ENCODE data around the gene OTOF. TPM values are rescaled to one million over a fixed set of nuclear protein-coding genes. Genes with fewer than 3 reads are reported as not detected.
"Not testable (repeated sequence)": the region's sequence is repeated elsewhere in the genome, so short reads cannot be mapped to it uniquely, and the experiment has no call there.

OTOF gene
- total and polyA plus RNA-seq, 5 donors: 0.15 to 0.25 (median 0.25) TPM; not detected in 2

GRCh38 chr2:26471766-26472706 is 5.9 kb downstream of the OTOF start:
- ATAC-seq: no peak

DNA sequence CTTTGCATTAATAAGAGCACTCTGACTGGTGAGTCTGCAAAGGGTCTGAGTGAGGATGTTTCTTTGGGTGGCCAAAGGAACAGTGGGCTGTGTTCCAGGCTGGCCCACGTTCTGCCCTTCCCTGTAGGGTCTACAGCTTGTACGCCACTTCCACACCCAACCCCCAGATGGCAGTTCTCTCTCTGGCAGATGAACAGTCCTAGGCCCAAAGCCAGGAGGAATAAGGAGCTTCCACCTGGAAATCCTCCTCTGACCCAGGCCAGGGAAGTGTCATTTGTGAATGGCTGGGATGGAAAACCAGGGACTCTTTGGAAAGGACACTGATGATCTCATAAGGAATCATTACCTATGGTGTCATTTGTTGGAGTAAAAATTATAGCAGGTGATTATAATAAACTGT is 6.6 kb downstream of the OTOF start:
- DNase-seq: no peak
- Histone ChIP-seq H3K9me3 (ENCODE audit: control insufficient read depth, low read length) (no peaks in the 10 kb centered on the region), H3K27ac (ENCODE audit: low read length) (no peak overlapping the region), H3K27me3 (ENCODE audit: control insufficient read depth, insufficient read depth) (no peaks in the 10 kb centered on the region), H3K4me1 (ENCODE audit: control insufficient read depth, insufficient read depth, low read length) (no peaks in the 10 kb centered on the region), H3K4me3 (ENCODE audit: low read length) (no peak overlapping the region)
- no peak for ATAC-seq
- intact Hi-C loops (cut with DNase I): loop anchor here in 1 of 4 donors (5.0 kb wide), 1 partner anchor 51 kb away; no protein-coding TSS in a partner anchor
- 35% methylated on average over 2 of the region's 2 CpGs for WGBS

More at GRCh38 chr2:26471766-26472706, 5.9 kb downstream of the OTOF start:
- intact Hi-C loops (cut with DNase I): loop anchor here in 1 of 4 donors (5.0 kb wide), 1 partner anchor 50 kb away; no protein-coding TSS in a partner anchor
- no peaks in the 10 kb centered on the region for H3K4me1 ChIP-seq (ENCODE audit: control insufficient read depth, insufficient read depth, low read length)
- WGBS: 84% methylated on average over 25 of the region's 25 CpGs
- no peak overlapping the region for H3K4me3 ChIP-seq (ENCODE audit: low read length)
- peak in 1 of 3 donors; percentile 25 for DNase-seq
- no peaks in the 10 kb centered on the region for H3K9me3 ChIP-seq (ENCODE audit: control insufficient read depth, low read length)
- no peaks in the 10 kb centered on the region for H3K27me3 ChIP-seq (ENCODE audit: control insufficient read depth, insufficient read depth)
- H3K27ac ChIP-seq (ENCODE audit: low read length): no peak overlapping the region

DNA sequence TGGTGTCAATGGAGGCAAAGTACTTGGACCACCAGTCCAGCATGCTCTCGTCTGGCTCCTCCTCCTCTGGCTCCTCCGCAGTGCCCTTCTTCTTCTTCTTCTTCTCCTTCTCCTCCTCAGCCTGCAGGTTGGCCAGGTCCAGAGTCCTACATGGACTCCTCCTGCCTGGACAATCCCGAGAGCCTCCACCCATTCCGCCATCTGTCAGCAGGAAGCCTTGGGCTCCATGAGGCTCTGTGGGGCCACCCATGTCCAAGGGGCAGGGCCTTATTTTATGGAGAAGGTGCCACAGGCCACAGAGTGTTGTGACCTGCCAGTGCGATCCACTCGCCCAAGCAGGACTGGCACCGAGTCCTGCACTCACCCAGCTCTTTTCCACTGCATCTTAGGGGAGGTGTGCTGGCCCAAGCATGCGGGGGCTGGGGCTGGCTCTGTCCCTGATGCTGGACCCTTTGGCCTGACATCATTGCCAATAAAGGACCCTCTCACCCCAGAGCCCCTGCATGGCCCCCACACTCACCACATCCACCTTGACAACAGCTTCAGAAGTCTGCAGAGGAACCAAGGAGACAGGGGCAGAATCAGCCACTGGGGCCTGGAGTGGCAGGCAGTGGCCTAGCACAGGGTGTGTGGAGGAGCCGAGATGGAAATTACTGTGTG is 7.2 kb downstream of the OTOF start:
- no peaks in the 10 kb centered on the region for H3K27me3 ChIP-seq (ENCODE audit: control insufficient read depth, insufficient read depth)
- intact Hi-C loops (cut with DNase I): loop anchor here in 1 of 4 donors (5.0 kb wide), 1 partner anchor 52 kb away; no protein-coding TSS in a partner anchor
- peak in 1 of 3 donors; percentile 0 for DNase-seq

GRCh38 chr2:26469955-26470354 is 8.0 kb downstream of the OTOF start:
- WGBS: 94% methylated on average over 7 of the region's 7 CpGs
- H3K4me1 ChIP-seq (ENCODE audit: control insufficient read depth, insufficient read depth, low read length): no peaks in the 10 kb centered on the region
- H3K27me3 ChIP-seq (ENCODE audit: control insufficient read depth, insufficient read depth): no peaks in the 10 kb centered on the region
- no peak overlapping the region for H3K27ac ChIP-seq (ENCODE audit: low read length)
- H3K9me3 ChIP-seq (ENCODE audit: control insufficient read depth, low read length): no peaks in the 10 kb centered on the region
- intact Hi-C loops (cut with DNase I): loop anchor here in 1 of 4 donors (5.0 kb wide), 1 partner anchor 52 kb away; no protein-coding TSS in a partner anchor
- DNase-seq (no peak), ATAC-seq (no peak)
- no peak overlapping the region for H3K4me3 ChIP-seq (ENCODE audit: low read length)

More for the DNA sequence above, 7.2 kb downstream of the OTOF start:
- no peak overlapping the region for H3K27ac ChIP-seq (ENCODE audit: low read length)
- WGBS: 91% methylated on average over 9 of the region's 9 CpGs
- no peak overlapping the region for H3K4me3 ChIP-seq (ENCODE audit: low read length)
- H3K4me1 ChIP-seq (ENCODE audit: control insufficient read depth, insufficient read depth, low read length): no peaks in the 10 kb centered on the region
- ATAC-seq: no peak
- H3K9me3 ChIP-seq (ENCODE audit: control insufficient read depth, low read length): no peaks in the 10 kb centered on the region

GRCh38 chr2:26469092-26469710 is 8.7 kb downstream of the OTOF start:
- Histone ChIP-seq H3K27ac (ENCODE audit: low read length) (no peak overlapping the region), H3K4me3 (ENCODE audit: low read length) (no peak overlapping the region)
- 16% methylated on average over 5 of the region's 5 CpGs for WGBS

DNA sequence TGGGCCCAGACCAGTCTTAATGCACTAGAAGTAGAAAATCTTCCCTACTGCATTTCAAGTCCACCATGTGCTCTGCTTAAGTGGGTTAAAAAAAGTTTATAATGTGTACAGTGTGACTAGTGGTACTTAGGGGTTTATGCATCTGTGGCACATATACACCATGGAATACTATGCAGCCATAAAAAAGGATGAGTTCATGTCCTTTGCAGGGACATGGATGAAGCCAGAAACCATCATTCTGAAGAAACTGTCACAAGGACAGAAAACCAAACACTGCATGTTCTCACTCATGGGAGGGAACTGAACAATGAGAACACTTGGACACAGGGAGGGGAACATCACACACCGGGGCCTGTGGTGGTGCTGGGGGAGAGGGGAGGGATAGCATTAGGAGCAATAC is 9.4 kb downstream of the OTOF start:
- WGBS: 91% methylated on average over 1 of the region's 1 CpG
- H3K27me3 ChIP-seq (ENCODE audit: control insufficient read depth, insufficient read depth); H3K4me3 ChIP-seq (ENCODE audit: low read length); H3K4me1 ChIP-seq (ENCODE audit: control insufficient read depth, insufficient read depth, low read length); intact Hi-C loops (cut with DNase I); H3K9me3 ChIP-seq (ENCODE audit: control insufficient read depth, low read length); H3K27ac ChIP-seq (ENCODE audit: low read length); ATAC-seq; DNase-seq: not testable (repeated sequence)

More at GRCh38 chr2:26469092-26469710, 8.7 kb downstream of the OTOF start:
- peak in 2 of 3 donors; percentile 22 to 66 for DNase-seq
- H3K9me3 ChIP-seq (ENCODE audit: control insufficient read depth, low read length): no peaks in the 10 kb centered on the region
- ATAC-seq: no peak
- H3K4me1 ChIP-seq (ENCODE audit: control insufficient read depth, insufficient read depth, low read length): no peaks in the 10 kb centered on the region
- intact Hi-C loops (cut with DNase I): no loop called here
- H3K27me3 ChIP-seq (ENCODE audit: control insufficient read depth, insufficient read depth): no peaks in the 10 kb centered on the region

DNA sequence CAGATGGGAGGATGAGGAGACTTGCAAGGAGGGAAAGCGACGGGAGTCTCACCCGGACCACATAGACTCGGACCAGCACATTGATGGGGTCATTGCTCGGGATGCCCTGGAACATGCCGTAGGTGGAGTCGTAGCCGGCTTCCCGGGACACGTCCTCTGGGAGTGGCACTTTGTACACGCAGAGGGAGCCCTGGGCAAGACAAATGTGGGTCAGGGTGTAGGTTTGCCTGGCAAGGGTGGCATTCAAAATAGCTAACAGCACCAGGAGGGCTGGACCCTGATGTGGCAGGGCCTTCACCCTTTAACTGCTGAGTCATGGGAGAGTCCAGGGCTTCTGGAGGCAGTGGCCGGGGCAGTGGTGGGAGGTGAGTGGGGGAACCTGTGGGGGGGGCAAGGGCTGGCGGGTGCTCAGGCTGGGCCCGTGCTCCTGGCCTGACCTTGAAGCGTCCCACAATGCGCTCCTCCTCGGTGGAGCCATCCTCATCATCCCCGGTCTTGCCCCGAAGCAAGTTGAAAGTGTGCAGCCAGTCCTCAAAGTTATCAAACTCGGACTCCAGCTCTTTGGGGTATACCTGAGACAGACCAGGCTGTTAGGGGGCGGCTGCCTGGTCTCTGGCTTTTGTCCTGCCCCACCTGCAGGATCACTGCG is 11.1 kb downstream of the OTOF start:
- Histone ChIP-seq H3K4me1 (ENCODE audit: control insufficient read depth, insufficient read depth, low read length) (no peaks in the 10 kb centered on the region), H3K27me3 (ENCODE audit: control insufficient read depth, insufficient read depth) (no peaks in the 10 kb centered on the region), H3K27ac (ENCODE audit: low read length) (no peak overlapping the region), H3K9me3 (ENCODE audit: control insufficient read depth, low read length) (no peaks in the 10 kb centered on the region), H3K4me3 (ENCODE audit: low read length) (no peak overlapping the region)
- WGBS: 79% methylated on average over 22 of the region's 22 CpGs
- ATAC-seq (no peak), DNase-seq (peak in 1 of 3 donors; percentile 36)
- intact Hi-C loops (cut with DNase I): no loop called here

- Histone ChIP-seq H3K27me3 (ENCODE audit: control insufficient read depth, insufficient read depth) (no peaks in the 10 kb centered on the region), H3K9me3 (ENCODE audit: control insufficient read depth, low read length) (no peaks in the 10 kb centered on the region), H3K4me1 (ENCODE audit: control insufficient read depth, insufficient read depth, low read length) (no peaks in the 10 kb centered on the region), H3K27ac (ENCODE audit: low read length) (no peak overlapping the region), H3K4me3 (ENCODE audit: low read length) (no peak overlapping the region)
- WGBS: 83% methylated on average over 10 of the region's 10 CpGs
- ATAC-seq (no peak), DNase-seq (peak in 1 of 3 donors; percentile 20)
- intact Hi-C loops (cut with DNase I): no loop called here
Observed at GRCh38 chr2:26465981-26466471, 11.9 kb downstream of the OTOF start.

DNA sequence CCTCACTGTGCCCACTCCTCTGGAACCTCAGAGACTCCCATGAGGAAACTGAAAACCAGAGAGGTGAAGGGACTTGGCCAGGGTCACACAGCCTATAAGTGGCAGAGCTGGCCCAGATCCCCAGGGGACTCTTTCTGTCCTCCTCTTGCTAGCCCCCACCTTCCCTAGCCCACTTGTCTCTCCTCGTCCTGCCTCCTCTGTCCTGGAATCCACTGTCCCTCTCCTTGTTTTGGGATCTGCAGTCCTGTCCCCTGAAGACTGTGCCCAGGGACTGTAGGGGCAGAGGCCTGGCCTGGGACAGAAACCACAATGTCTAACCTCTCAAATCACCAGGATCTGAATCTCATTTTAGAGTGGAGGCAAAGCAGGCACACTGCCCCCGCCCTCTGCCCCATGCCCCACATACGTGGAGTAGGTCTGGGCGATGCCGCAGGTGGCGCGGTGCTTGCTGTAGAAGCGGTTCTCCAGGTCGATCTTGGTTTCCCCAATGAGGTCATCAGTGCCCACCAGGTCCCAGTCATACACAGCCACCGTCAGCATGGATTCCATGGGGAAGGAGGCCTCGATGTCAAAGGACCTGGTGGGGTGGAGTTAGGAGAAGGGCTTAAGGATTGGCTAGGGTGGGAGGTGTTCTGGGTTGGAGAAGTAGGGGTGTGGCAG is 12.5 kb downstream of the OTOF start:
- Histone ChIP-seq H3K4me3 (ENCODE audit: low read length) (no peak overlapping the region), H3K27me3 (ENCODE audit: control insufficient read depth, insufficient read depth) (no peaks in the 10 kb centered on the region), H3K27ac (ENCODE audit: low read length) (no peak overlapping the region), H3K4me1 (ENCODE audit: control insufficient read depth, insufficient read depth, low read length) (no peaks in the 10 kb centered on the region), H3K9me3 (ENCODE audit: control insufficient read depth, low read length) (no peaks in the 10 kb centered on the region)
- WGBS: 90% methylated on average over 11 of the region's 11 CpGs
- intact Hi-C loops (cut with DNase I): no loop called here
- DNase-seq: peak in 2 of 3 donors; percentile 24 to 30
- ATAC-seq: no peak

All from right cardiac atrium (tissue), 5 donors.